Neutrophil (primary cell): ENCODE data around the gene CEPT1.
"Not testable (repeated sequence)": the region's sequence is repeated elsewhere in the genome, so short reads cannot be mapped to it uniquely, and the experiment has no call there.

ENCODE experiments used
- H3K27ac ChIP-seq: fragments of 200-600 bp; sonication (generic); 2 replicates; pipeline ENCODE4 v1.5.1; 2016; ENCODE audit warnings: mild to moderate bottlenecking, moderate library complexity
- H3K27me3 ChIP-seq: fragments of 200-600 bp; sonication (generic); 2 replicates; pipeline ENCODE4 v1.6.0; 2016; ENCODE audit warnings: mild to moderate bottlenecking
- H3K36me3 ChIP-seq: fragments of 200-600 bp; sonication (generic); 2 replicates; pipeline ENCODE4 v1.5.1; 2017
- H3K4me1 ChIP-seq, 2 experiments: fragments of 200-600 bp in 1 of 2; sonication (generic) in 1 of 2; 1 replicate in 1 of 2; 2 replicates in 1 of 2; pipeline versions ENCODE4 v1.5.1 to v1.6.1; 2013 to 2016; ENCODE audit warnings: low read depth in 1 of 2, low read length in 1 of 2, mild to moderate bottlenecking in 1 of 2, moderate library complexity in 1 of 2; ENCODE audit not compliant: control insufficient read depth in 1 of 2, insufficient read depth in 1 of 2
- H3K4me3 ChIP-seq, 2 experiments: fragments of 200-600 bp in 1 of 2; sonication (generic) in 1 of 2; 1 replicate in 1 of 2; 2 replicates in 1 of 2; pipeline ENCODE4 v1.5.1; 2013 to 2016; ENCODE audit warnings: low read depth in 1 of 2, low read length in 1 of 2, mild to moderate bottlenecking in 1 of 2, moderate library complexity in 1 of 2
- H3K9me3 ChIP-seq: fragments of 200-600 bp; sonication (generic); 2 replicates; pipeline ENCODE4 v1.5.1; 2016
- TF ChIP-seq, protein P1 (sequence below): fragments of 200-600 bp; sonication (generic); IDR thresholded peaks from 2 replicates; pipeline ENCODE4 v1.5.1; 2016; ENCODE audit warnings: antibody characterized with exemption

CEPT1 gene

DNA sequence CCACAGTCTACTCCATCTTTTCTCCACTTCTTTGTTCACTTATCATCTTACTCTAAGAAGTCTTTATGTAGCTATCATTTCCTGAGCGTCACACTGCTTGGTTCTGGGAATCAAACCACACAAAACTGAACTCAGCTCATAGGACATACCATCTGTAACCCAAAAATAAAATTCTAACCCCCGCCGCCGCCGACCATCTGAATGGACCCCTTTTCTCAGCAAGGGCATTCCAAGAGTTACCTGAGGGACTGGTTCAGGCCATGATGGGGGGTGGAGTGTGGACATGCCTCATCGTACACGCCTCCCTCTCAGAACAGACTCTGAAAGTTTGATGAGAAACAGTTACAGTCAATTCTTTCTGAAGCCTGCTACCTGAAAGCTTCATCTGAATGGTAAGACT lies 74.9 kb downstream of the CEPT1 start:
- no peaks in the 10 kb centered on the region for H3K27me3 ChIP-seq
- no peaks in the 10 kb centered on the region for H3K9me3 ChIP-seq
- H3K27ac ChIP-seq, result peak overlapping the region; percentile 80
- TF ChIP-seq, protein P1, sequence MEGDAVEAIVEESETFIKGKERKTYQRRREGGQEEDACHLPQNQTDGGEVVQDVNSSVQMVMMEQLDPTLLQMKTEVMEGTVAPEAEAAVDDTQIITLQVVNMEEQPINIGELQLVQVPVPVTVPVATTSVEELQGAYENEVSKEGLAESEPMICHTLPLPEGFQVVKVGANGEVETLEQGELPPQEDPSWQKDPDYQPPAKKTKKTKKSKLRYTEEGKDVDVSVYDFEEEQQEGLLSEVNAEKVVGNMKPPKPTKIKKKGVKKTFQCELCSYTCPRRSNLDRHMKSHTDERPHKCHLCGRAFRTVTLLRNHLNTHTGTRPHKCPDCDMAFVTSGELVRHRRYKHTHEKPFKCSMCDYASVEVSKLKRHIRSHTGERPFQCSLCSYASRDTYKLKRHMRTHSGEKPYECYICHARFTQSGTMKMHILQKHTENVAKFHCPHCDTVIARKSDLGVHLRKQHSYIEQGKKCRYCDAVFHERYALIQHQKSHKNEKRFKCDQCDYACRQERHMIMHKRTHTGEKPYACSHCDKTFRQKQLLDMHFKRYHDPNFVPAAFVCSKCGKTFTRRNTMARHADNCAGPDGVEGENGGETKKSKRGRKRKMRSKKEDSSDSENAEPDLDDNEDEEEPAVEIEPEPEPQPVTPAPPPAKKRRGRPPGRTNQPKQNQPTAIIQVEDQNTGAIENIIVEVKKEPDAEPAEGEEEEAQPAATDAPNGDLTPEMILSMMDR, result no peak
- H3K4me3 ChIP-seq, result no peak overlapping the region
- peaks cover 42 to 48% of the 10 kb centered on the region in 2 experiments for H3K4me1 ChIP-seq
- H3K36me3 ChIP-seq, result no peaks in the 10 kb centered on the region

DNA sequence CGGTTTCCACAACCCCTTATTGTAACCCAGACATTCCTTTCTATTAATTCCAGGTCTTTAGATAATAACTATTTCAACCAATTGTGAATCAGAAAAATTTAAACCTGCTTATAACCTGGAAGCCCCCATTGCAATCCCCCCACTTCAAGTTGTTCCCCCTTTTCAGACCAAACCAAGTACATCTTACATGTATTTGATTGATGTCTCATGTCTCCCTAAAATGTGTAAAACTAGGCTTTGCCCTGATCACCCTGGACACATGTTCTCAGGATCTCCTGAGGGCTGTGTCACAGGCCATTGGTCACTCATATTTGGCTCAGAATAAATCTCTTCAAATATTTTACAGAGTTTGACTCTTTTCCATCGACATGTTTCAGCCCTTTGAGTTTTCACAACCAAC lies 75.3 kb downstream of the CEPT1 start:
- not testable (repeated sequence) for H3K27me3 ChIP-seq, H3K36me3 ChIP-seq, H3K9me3 ChIP-seq
- Histone ChIP-seq H3K27ac (peak overlapping the region; percentile 80), H3K4me1 (peaks cover 46 to 49% of the 10 kb centered on the region in 2 experiments), H3K4me3 (peak overlapping the region in 1 of 2 experiments; percentile 29)

DNA sequence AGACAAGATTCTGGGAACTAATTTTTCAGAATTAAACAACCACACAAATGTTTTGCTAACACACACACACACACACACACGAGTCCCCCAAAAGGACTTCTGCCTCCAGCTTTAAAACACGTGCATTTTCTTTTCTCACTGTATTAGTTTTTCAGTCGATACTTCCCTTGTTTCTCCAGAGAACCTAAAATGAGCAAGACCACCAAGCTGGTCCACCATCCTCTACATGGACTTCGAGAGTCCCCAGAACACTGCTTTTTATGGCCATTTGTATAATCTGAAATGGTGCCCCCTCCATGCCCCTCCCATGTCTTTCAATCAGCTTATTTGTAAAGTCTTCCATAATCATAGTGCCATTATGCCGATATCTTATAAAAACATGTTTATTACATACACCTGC lies 76.7 kb downstream of the CEPT1 start:
- H3K9me3 ChIP-seq, result no peaks in the 10 kb centered on the region
- H3K36me3 ChIP-seq, result no peaks in the 10 kb centered on the region
- TF ChIP-seq, protein P1, result no peak
- H3K27me3 ChIP-seq, result no peaks in the 10 kb centered on the region
- H3K4me3 ChIP-seq, result no peak overlapping the region
- H3K27ac ChIP-seq, result peak overlapping the region; percentile 80
- H3K4me1 ChIP-seq, result peaks cover 61 to 64% of the 10 kb centered on the region in 2 experiments

DNA sequence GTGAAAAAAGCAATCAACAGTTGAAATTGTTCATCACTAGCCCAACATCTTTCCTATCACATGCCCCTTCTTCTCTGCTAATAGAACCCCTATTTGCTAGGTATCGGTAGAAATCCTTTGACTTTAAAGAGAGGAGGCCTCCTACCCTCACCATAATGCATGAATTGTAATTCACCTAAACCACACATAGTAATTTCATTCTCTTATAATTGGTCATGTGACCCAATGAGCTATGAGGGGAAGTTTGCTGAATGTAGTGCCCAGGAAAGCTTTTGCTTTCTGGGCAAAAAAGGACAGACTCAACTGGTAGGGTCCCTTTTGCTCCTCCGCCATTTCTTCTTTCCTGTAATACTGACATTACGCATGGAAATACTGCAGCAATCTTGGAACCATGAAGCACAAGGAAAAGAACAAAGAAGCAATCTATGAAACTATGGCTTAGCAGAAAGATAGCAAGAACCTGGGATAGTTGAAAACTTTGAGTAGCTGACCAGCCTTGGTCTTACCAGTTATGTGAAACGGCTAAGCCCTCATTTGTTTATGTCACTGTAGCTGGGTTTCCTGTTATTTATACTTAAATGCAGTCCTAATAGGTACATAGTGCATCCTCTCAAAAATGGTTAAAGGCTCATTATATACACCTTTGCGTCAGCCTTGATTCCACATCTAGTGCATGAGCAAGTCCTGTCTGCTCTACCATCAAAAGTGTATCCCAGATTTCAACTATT lies 77.3 kb downstream of the CEPT1 start:
- no peaks in the 10 kb centered on the region for H3K27me3 ChIP-seq
- H3K9me3 ChIP-seq, result no peaks in the 10 kb centered on the region
- TF ChIP-seq, protein P1, result no peak
- peak overlapping the region; percentile 80 for H3K27ac ChIP-seq
- H3K36me3 ChIP-seq, result no peaks in the 10 kb centered on the region
- peaks cover 67 to 68% of the 10 kb centered on the region in 2 experiments for H3K4me1 ChIP-seq
- no peak overlapping the region for H3K4me3 ChIP-seq

DNA sequence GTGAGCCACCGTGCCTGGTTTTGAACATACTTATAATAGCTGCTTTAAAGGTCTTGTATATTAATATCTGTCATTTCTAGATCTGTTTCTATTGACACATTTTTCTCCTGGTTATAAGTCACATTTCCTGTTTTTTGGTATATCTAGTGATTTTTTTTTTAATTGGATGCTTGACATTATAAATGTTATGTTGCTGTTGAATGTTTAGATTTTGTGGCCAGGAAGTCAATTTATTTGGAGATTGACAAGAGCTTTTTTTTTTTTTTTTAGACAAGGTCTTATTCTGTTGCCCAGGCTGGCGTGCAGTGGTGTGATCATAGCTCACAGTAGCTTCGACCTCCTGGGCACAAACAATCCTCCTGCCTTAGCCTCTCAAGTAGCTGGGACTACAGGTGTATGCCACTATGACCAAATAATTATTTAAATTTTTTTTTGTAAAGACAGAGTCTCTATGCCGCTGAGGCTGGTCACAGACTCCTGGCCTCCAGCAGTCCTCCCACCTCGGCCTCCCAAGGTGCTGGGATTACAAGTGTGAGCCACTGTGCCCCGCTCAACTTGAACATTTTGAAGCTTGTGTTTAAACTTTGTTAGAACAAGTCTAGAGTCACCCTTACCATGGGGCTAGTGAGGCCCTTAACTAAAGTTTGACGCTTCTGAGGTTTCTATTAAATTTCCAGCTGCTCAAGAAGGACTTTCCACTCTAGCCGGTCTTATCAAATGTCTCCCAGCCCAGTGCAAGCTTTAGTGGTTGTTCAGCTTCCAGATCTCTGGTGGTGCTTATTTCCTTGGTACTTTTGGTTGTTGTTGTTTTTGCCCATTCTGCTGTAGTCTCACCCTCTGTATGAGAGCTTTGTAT lies 78.9 kb downstream of the CEPT1 start:
- TF ChIP-seq, protein P1, result no peak
- Histone ChIP-seq H3K9me3 (no peaks in the 10 kb centered on the region), H3K4me1 (peaks cover 60 to 61% of the 10 kb centered on the region in 2 experiments), H3K36me3 (no peaks in the 10 kb centered on the region), H3K27me3 (no peaks in the 10 kb centered on the region), H3K4me3 (no peak overlapping the region), H3K27ac (no peak overlapping the region)
